GM20431 (cell line): ENCODE results near the gene IGFBP7.

Experiments used
- in situ Hi-C: fragments of 300-500 bp; cut with MseI, MboI; formaldehyde crosslinking; loops from one replicate; pipeline ENCODE4 v1.15.0; 2020; ENCODE audit warnings: low sequenced_read_pairs; ENCODE audit not compliant: unreplicated experiment

The IGFBP7 gene

GRCh38 chr4:57131849-57132742, 21.9 kb upstream of the IGFBP7 start:
- in situ Hi-C loops, result no loop called here

GRCh38 chr4:57129477-57129876, 19.3 kb upstream of the IGFBP7 start:
- in situ Hi-C loops, result no loop called here

GRCh38 chr4:57127361-57127760, 17.2 kb upstream of the IGFBP7 start:
- in situ Hi-C loops, result no loop called here

- in situ Hi-C loops, result no loop called here
Measured at GRCh38 chr4:57125996-57126395, 15.8 kb upstream of the IGFBP7 start.

GRCh38 chr4:57124145-57124544, 14.0 kb upstream of the IGFBP7 start:
- in situ Hi-C loops, result no loop called here

GRCh38 chr4:57122959-57123358, 12.8 kb upstream of the IGFBP7 start:
- in situ Hi-C loops, result no loop called here

GRCh38 chr4:57119054-57119651, 9.0 kb upstream of the IGFBP7 start:
- in situ Hi-C loops, result no loop called here

- in situ Hi-C loops, result no loop called here
Measured at GRCh38 chr4:57117491-57117890, 7.3 kb upstream of the IGFBP7 start.

- in situ Hi-C loops, result no loop called here
Measured at GRCh38 chr4:57116245-57116644, 6.1 kb upstream of the IGFBP7 start.

GRCh38 chr4:57114973-57115372, 4.8 kb upstream of the IGFBP7 start:
- in situ Hi-C loops, result no loop called here

GRCh38 chr4:57113870-57114269, 3.7 kb upstream of the IGFBP7 start:
- in situ Hi-C loops, result no loop called here

- in situ Hi-C loops, result no loop called here
Measured at GRCh38 chr4:57110640-57111511, 691 bp upstream of the IGFBP7 start.

GRCh38 chr4:57109411-57109846, 756 bp downstream of the IGFBP7 start:
- in situ Hi-C loops, result no loop called here

GRCh38 chr4:57106181-57106580, 4.0 kb downstream of the IGFBP7 start:
- in situ Hi-C loops, result no loop called here

GRCh38 chr4:57104706-57105560, 5.3 kb downstream of the IGFBP7 start:
- in situ Hi-C loops, result no loop called here

- in situ Hi-C loops, result no loop called here
Measured at GRCh38 chr4:57103051-57103450, 7.1 kb downstream of the IGFBP7 start.

GRCh38 chr4:57102050-57102624, 8.0 kb downstream of the IGFBP7 start:
- in situ Hi-C loops, result no loop called here

GRCh38 chr4:57100979-57101651, 9.1 kb downstream of the IGFBP7 start:
- in situ Hi-C loops, result no loop called here

- in situ Hi-C loops, result no loop called here
Measured at GRCh38 chr4:57099363-57099762, 10.8 kb downstream of the IGFBP7 start.
